ENCODE measurements around the gene SUPT6H.

SUPT6H gene

GRCh38 chr17:28702752-28703150 lies 40.7 kb downstream of the SUPT6H start:
- DNase-seq: no peak

- DNase-seq: no peak
Observed at GRCh38 chr17:28703552-28704218, 41.7 kb downstream of the SUPT6H start.

- DNase-seq: no peak
Observed at GRCh38 chr17:28704219-28704858, 42.3 kb downstream of the SUPT6H start.

- no peak for DNase-seq
Observed at GRCh38 chr17:28705074-28705659, 43.2 kb downstream of the SUPT6H start.

- no peak for DNase-seq
Observed at GRCh38 chr17:28705728-28706334, 43.8 kb downstream of the SUPT6H start.

GRCh38 chr17:28706471-28707338 lies 44.7 kb downstream of the SUPT6H start:
- no peak for DNase-seq

- DNase-seq: no peak
Observed at GRCh38 chr17:28707339-28707720, 45.3 kb downstream of the SUPT6H start.

GRCh38 chr17:28710861-28711722 lies 49.1 kb downstream of the SUPT6H start:
- DNase-seq: peak; percentile 89 to 96

GRCh38 chr17:28711723-28712031 lies 49.7 kb downstream of the SUPT6H start, which contains the start of gene PROCA1:
TSS of gene PROCA1 (minus strand) at chr17:28711888. CDS start at chr17:28711660, 228 bp downstream.
- DNase-seq: no peak

- peak; percentile 73 to 78 for DNase-seq
Observed at GRCh38 chr17:28712032-28712704, 50.2 kb downstream of the SUPT6H start.

- no peak for DNase-seq
Observed at GRCh38 chr17:28712705-28713415, 50.9 kb downstream of the SUPT6H start.

GRCh38 chr17:28714281-28714680 lies 52.3 kb downstream of the SUPT6H start:
- DNase-seq: no peak

- DNase-seq: no peak
Observed at GRCh38 chr17:28715217-28715616, 53.2 kb downstream of the SUPT6H start.

- DNase-seq: peak in 1 of 2 donors; percentile 46
Observed at GRCh38 chr17:28716740-28717577, 55.0 kb downstream of the SUPT6H start.

- peak in 1 of 2 donors; percentile 58 for DNase-seq
Observed at GRCh38 chr17:28717578-28718332, 55.8 kb downstream of the SUPT6H start, which contains the start of gene RAB34. TSS of gene RAB34 (minus strand) at chr17:28717868. CDS start at chr17:28717266, 602 bp downstream.

- no peak for DNase-seq
Observed at GRCh38 chr17:28718333-28719020, 56.5 kb downstream of the SUPT6H start.

GRCh38 chr17:28719021-28719433 lies 57.0 kb downstream of the SUPT6H start:
- DNase-seq: no peak

Data from stimulated activated CD4-positive, alpha-beta T cell treated with anti-CD3 and anti-CD28 coated beads, Interleukin-2, amount 100 ng/mL, for 24 hours (primary cell).